ENCODE results near the gene HOXB4.

- TF ChIP-seq CTCF (conservative IDR thresholded peaks at IDR 0.05; ENCODE audit: low read depth, low read length) (no peak), EZH2 (IDR thresholded peaks at IDR 0.05; ENCODE audit: low read length, unreplicated experiment) (no peak)
Observed at GRCh38 chr17:48529683-48530009, 48.5 kb downstream of the HOXB4 start.

Data from PC-3 (cell line).